ENCODE measurements around the gene AGAP1.

- TF ChIP-seq CTCF (IDR thresholded peaks at IDR 0.05; ENCODE audit: low read depth, low read length, missing input control): no peak
- no peak for TF ChIP-seq TAF1 (conservative IDR thresholded peaks at IDR 0.05)
- TF ChIP-seq RAD21 (IDR thresholded peaks at IDR 0.05): no peak
- TF ChIP-seq YY1 (IDR thresholded peaks at IDR 0.05): no peak
- TF ChIP-seq, protein P1, sequence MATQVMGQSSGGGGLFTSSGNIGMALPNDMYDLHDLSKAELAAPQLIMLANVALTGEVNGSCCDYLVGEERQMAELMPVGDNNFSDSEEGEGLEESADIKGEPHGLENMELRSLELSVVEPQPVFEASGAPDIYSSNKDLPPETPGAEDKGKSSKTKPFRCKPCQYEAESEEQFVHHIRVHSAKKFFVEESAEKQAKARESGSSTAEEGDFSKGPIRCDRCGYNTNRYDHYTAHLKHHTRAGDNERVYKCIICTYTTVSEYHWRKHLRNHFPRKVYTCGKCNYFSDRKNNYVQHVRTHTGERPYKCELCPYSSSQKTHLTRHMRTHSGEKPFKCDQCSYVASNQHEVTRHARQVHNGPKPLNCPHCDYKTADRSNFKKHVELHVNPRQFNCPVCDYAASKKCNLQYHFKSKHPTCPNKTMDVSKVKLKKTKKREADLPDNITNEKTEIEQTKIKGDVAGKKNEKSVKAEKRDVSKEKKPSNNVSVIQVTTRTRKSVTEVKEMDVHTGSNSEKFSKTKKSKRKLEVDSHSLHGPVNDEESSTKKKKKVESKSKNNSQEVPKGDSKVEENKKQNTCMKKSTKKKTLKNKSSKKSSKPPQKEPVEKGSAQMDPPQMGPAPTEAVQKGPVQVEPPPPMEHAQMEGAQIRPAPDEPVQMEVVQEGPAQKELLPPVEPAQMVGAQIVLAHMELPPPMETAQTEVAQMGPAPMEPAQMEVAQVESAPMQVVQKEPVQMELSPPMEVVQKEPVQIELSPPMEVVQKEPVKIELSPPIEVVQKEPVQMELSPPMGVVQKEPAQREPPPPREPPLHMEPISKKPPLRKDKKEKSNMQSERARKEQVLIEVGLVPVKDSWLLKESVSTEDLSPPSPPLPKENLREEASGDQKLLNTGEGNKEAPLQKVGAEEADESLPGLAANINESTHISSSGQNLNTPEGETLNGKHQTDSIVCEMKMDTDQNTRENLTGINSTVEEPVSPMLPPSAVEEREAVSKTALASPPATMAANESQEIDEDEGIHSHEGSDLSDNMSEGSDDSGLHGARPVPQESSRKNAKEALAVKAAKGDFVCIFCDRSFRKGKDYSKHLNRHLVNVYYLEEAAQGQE (IDR thresholded peaks at IDR 0.05): no peak
Observed at GRCh38 chr2:235958931-235959410, 465.1 kb downstream of the AGAP1 start.

All from liver (tissue), 3 donors.